GM12878 (cell line): ENCODE measurements around the gene BAZ2A. TPM values are rescaled to one million over a fixed set of nuclear protein-coding genes. Genes with fewer than 3 reads are reported as not detected.

Experiments
- ATAC-seq: fragments of 200-7000 bp; cut with Tn5 transposase; 3 replicates; pipeline ENCODE4 v1.9.1; 2020; ENCODE audit warnings: mild to moderate bottlenecking, moderate library complexity
- BruUV-seq: library from RNA; stranded (reverse); fragments of 400-500 nt; replicated peaks from 2 replicates; lab custom pipeline; 2021; lab: Mats Ljungman, UMichigan
- CTCF ChIA-PET: fragments of 300-600 bp; sonication (Branson Sonifier 250); formaldehyde crosslinking; extraction: SDS; loops from one replicate; lab custom pipeline; 2021; ENCODE audit warnings: inconsistent platforms; lab: Yijun Ruan, JAX
- POLR2A ChIA-PET: fragments of 350-600 bp; formaldehyde crosslinking; extraction: SDS; loops from one replicate; lab custom pipeline; 2021; ENCODE audit warnings: inconsistent platforms; lab: Charles Lee
- RAD21 ChIA-PET: fragments of 300-600 bp; sonication (Branson Sonifier 250); formaldehyde crosslinking; loops from one replicate; lab custom pipeline; 2023; ENCODE audit warnings: antibody characterized with exemption; ENCODE audit not compliant: unreplicated experiment; lab: Charles Lee
- SMC1A ChIA-PET: fragments of 300-600 bp; sonication (Branson Sonifier 250); formaldehyde crosslinking; loops from one replicate; lab custom pipeline; 2023; ENCODE audit not compliant: unreplicated experiment, uncharacterized antibody; lab: Charles Lee
- DNase-seq: peaks from one replicate; pipeline ENCODE4 v3.0.0-alpha.2; 2011; ENCODE audit warnings: low read depth, low spot score
- FAIRE-seq: peaks from 3 replicates; lab custom pipeline; 2011; peaks lifted over from hg19 to GRCh38; lab: Jason Lieb, UNC
- H2AFZ ChIP-seq: 2 replicates; pipeline ENCODE4 v1.6.0; 2011; ENCODE audit warnings: low read depth, low read length, control low read depth; ENCODE audit not compliant: control insufficient read depth
- H3K27ac ChIP-seq: 2 replicates; pipeline ENCODE4 v1.5.1; 2011; ENCODE audit warnings: control low read depth; ENCODE audit not compliant: control insufficient read depth, insufficient read depth
- H3K27me3 ChIP-seq, 2 experiments: replicated peaks in 1 of 2; 2 replicates each; pipeline versions ENCODE4 v1.6.0 to v1.6.1; 2011; ENCODE audit warnings: low read length in 1 of 2; ENCODE audit not compliant: control insufficient read depth in 2 of 2, insufficient read depth in 2 of 2
- H3K36me3 ChIP-seq, 2 experiments: 2 replicates each; pipeline ENCODE4 v1.5.1; 2011; ENCODE audit warnings: low read length in 1 of 2; ENCODE audit not compliant: control insufficient read depth in 2 of 2, insufficient read depth in 2 of 2
- H3K4me1 ChIP-seq: 2 replicates; pipeline ENCODE4 v1.6.1; 2011; ENCODE audit warnings: mild to moderate bottlenecking, low read length, moderate library complexity, mixed read lengths; ENCODE audit not compliant: control insufficient read depth, insufficient read depth
- H3K4me2 ChIP-seq: 2 replicates; pipeline ENCODE4 v1.6.0; 2011; ENCODE audit warnings: control low read depth; ENCODE audit not compliant: control insufficient read depth, insufficient read depth
- H3K4me3 ChIP-seq: fragments of 200-600 bp; sonication (generic); 2 replicates; pipeline ENCODE4 v1.5.1; 2016
- H3K79me2 ChIP-seq: 2 replicates; pipeline ENCODE4 v1.6.0; 2011; ENCODE audit warnings: low read length; ENCODE audit not compliant: control insufficient read depth, insufficient read depth
- H3K9ac ChIP-seq: 2 replicates; pipeline ENCODE4 v1.8.0; 2011; ENCODE audit warnings: low read length, control low read depth, mixed read lengths; ENCODE audit not compliant: control insufficient read depth, insufficient read depth
- H3K9me3 ChIP-seq: replicated peaks from 3 replicates; pipeline ENCODE4 v1.5.1; 2011; ENCODE audit warnings: mild to moderate bottlenecking, low read length; ENCODE audit not compliant: control insufficient read depth, insufficient read depth
- H4K20me1 ChIP-seq: 2 replicates; pipeline ENCODE4 v1.6.0; 2011; ENCODE audit not compliant: control insufficient read depth, insufficient read depth
- BHLHE40 ChIP-seq, 2 experiments: fragments of 450-650 bp in 1 of 2; IDR thresholded peaks; 2 replicates each; pipeline ENCODE4 v1.6.1; 2011 to 2017; ENCODE audit warnings: low read depth in 2 of 2, borderline replicate concordance in 1 of 2, improper control_type of control experiment in 1 of 2, low read length in 1 of 2, mild to moderate bottlenecking in 1 of 2
- BMI1 ChIP-seq: fragments of 450-650 bp; IDR thresholded peaks from 2 replicates; pipeline ENCODE4 v1.6.1; 2016; ENCODE audit warnings: mild to moderate bottlenecking, moderate library complexity, borderline replicate concordance
- CBFB ChIP-seq: IDR thresholded peaks from 2 replicates; pipeline ENCODE4 v1.6.1; 2016; ENCODE audit warnings: antibody characterized with exemption, low read depth
- CREB1 ChIP-seq: IDR thresholded peaks from 2 replicates; pipeline ENCODE4 v1.6.1; 2012; ENCODE audit warnings: low read depth, mild to moderate bottlenecking, inconsistent platforms
- DPF2 ChIP-seq: fragments of 450-650 bp; IDR thresholded peaks from 2 replicates; pipeline ENCODE4 v1.6.1; 2017; ENCODE audit warnings: mild to moderate bottlenecking
- IRF3 ChIP-seq: fragments of 450-650 bp; IDR thresholded peaks from 2 replicates; pipeline ENCODE4 v1.6.1; 2014; ENCODE audit warnings: mild to moderate bottlenecking
- NBN ChIP-seq: fragments of 450-650 bp; IDR thresholded peaks from 2 replicates; pipeline ENCODE4 v1.6.1; 2016
- PKNOX1 ChIP-seq: fragments of 450-650 bp; IDR thresholded peaks from 2 replicates; pipeline ENCODE4 v1.6.1; 2016; ENCODE audit warnings: mild to moderate bottlenecking
- RELB ChIP-seq: fragments of 450-650 bp; IDR thresholded peaks from 2 replicates; pipeline ENCODE4 v1.6.1; 2017; ENCODE audit warnings: low read depth, mild to moderate bottlenecking, moderate library complexity
- RUNX3 ChIP-seq: IDR thresholded peaks from 2 replicates; pipeline ENCODE4 v1.6.1; 2012; ENCODE audit warnings: low read length, inconsistent platforms
- ZBTB33 ChIP-seq: fragments of 450-650 bp; IDR thresholded peaks from 2 replicates; pipeline ENCODE4 v1.6.1; 2017; ENCODE audit warnings: mild to moderate bottlenecking
- ZBTB40 ChIP-seq: fragments of 450-650 bp; IDR thresholded peaks from 2 replicates; pipeline ENCODE4 v1.6.1; 2016; ENCODE audit warnings: mild to moderate bottlenecking, moderate library complexity, borderline replicate concordance
- WGBS: methylation state at CpG from one replicate; pipeline ENCODE4 v1.1.6; 2016; ENCODE audit warnings: low lambda C conversion rate; ENCODE audit not compliant: insufficient replicate concordance, insufficient coverage; ENCODE audit errors: missing lambda C conversion rate; 5-methylcytosine and 5-hydroxymethylcytosine counted together
- in situ Hi-C: fragments of 300-500 bp; cut with MboI; formaldehyde crosslinking; loops from 9 replicates; pipeline ENCODE4 v1.14.3; 2018; ENCODE audit warnings: mixed read lengths
- intact Hi-C: fragments of 100-400 bp; cut with micrococcal nuclease; formaldehyde crosslinking; loops from one replicate; pipeline ENCODE4 v1.14.2; 2022; ENCODE audit not compliant: unreplicated experiment
- polyA plus RNA-seq, 11 experiments: library from polyadenylated mRNA; depleted of rRNA in 4 of 11; unstranded in 6 of 11; stranded (reverse) in 5 of 11; fragments of >200 nt; fragmentation: Nextera tagmentation in 4 of 11; fragmentation: Illumina TruSeq in 1 of 11; extraction: Ambion mirVana in 4 of 11; extraction: Trizol in 1 of 11; gene quantifications; 1 replicate in 1 of 11; 2 replicates in 10 of 11; pipeline versions ENCODE4 v1.2.1 to v1.2.3, GENCODE V29; 2011 to 2016; ENCODE audit warnings: inconsistent platforms in 2 of 11, missing spikeins in 2 of 11, low read depth in 1 of 11
- total RNA-seq, 4 experiments: library from RNA; depleted of rRNA in 3 of 4; stranded (reverse); fragments of >200 nt in 3 of 4; fragmentation: Illumina TruSeq in 1 of 4; extraction: Trizol in 1 of 4; gene quantifications; 2 replicates each; pipeline versions ENCODE4 v1.2.1 to v1.2.3, GENCODE V29; 2013 to 2021

The BAZ2A gene
- total and polyA plus RNA-seq, 10 of the 15 experiments (the other 5 are each of a cell fraction or from before 2014, with no cell fraction given) = 4.8 to 90.2 (median 29.9) TPM

GRCh38 chr12:56658921-56659320, 28.8 kb upstream of the BAZ2A start:
- Histone ChIP-seq H3K4me2 (no peak overlapping the region), H3K27ac (peak overlapping the region; percentile 46), H3K4me1 (peaks cover 15% of the 10 kb centered on the region), H3K9me3 (no peaks in the 10 kb centered on the region; the same call in 2 of the 3 replicates), H4K20me1 (no peaks in the 10 kb centered on the region), H3K36me3 (peaks cover 0 to 6% of the 10 kb centered on the region in 2 experiments), H3K27me3 (no peaks in the 10 kb centered on the region), H3K4me3 (no peak overlapping the region), H3K79me2 (no peaks in the 10 kb centered on the region; the same call in 1 of the 2 replicates), H3K9ac (no peak overlapping the region), H2AFZ (no peak overlapping the region)
- POLR2A ChIA-PET = interaction anchor here (0.6 to 3.1 kb wide), 13 partner anchors 10 to 222 kb away, joined by 3 to 51 read pairs (median 8); partner anchors contain the start of genes ATP5F1B, NACA and PTGES3
- CTCF ChIA-PET = interaction anchor here (0.6 to 2.1 kb wide), 10 partner anchors 8 to 478 kb away, joined by 3 to 15 read pairs (median 3); no protein-coding TSS in a partner anchor
- ATAC-seq = peak; percentile 81
- BruUV-seq = no TSS peak
- in situ Hi-C loops = no loop called here
- SMC1A ChIA-PET = interaction anchor here (1.0 to 4.2 kb wide), 9 partner anchors 10 to 301 kb away, joined by 3 to 22 read pairs (median 10); partner anchors contain the start of gene ATP5F1B
- DNase-seq = no peak
- RAD21 ChIA-PET = interaction anchor here (0.6 to 3.5 kb wide), 12 partner anchors 9 to 685 kb away, joined by 3 to 44 read pairs (median 4); partner anchors contain the start of genes ATP5F1B, NACA and PTGES3
- 0% methylated on average over 1 of the region's 1 CpG for WGBS
- intact Hi-C loops = no loop called here
- no peak for FAIRE-seq
- TF ChIP-seq CREB1 (no peak), ZBTB40 (no peak), RELB (peak; percentile 28; the same call in 1 of the 2 replicates), CBFB (no peak), BMI1 (no peak), PKNOX1 (peak; percentile 65; the same call in 1 of the 2 replicates), BHLHE40 (IDR thresholded peaks at IDR 0.05; ENCODE audit: borderline replicate concordance in 1 of 2, low read depth in 2 of 2, low read length in 1 of 2) (no peak), NBN (peak; percentile 43; the same call in 1 of the 2 replicates), DPF2 (peak; percentile 81), IRF3 (no peak), ZBTB33 (no peak), RUNX3 (no peak)
